Measurements from ENCODE around the gene PROZ.

The PROZ gene

GRCh38 chr13:113115363-113116205, 42.9 kb upstream of the PROZ start:
- Histone ChIP-seq H3K36me3 (ENCODE audit: control insufficient read depth, insufficient read depth, low read length) (no peaks in the 10 kb centered on the region), H3K4me3 (ENCODE audit: low read depth, low read length) (no peak overlapping the region), H3K27me3 (ENCODE audit: control insufficient read depth, insufficient read depth, low read length) (peaks cover 23% of the 10 kb centered on the region), H3K4me1 (ENCODE audit: control insufficient read depth, insufficient read depth, low read length) (no peaks in the 10 kb centered on the region), H3K9ac (ENCODE audit: low read depth, low read length) (no peak overlapping the region), H3K9me3 (ENCODE audit: control insufficient read depth, insufficient read depth, low read length) (no peaks in the 10 kb centered on the region), H3K27ac (ENCODE audit: low read depth, low read length) (no peak overlapping the region)

- no peaks in the 10 kb centered on the region for H3K4me1 ChIP-seq (ENCODE audit: control insufficient read depth, insufficient read depth, low read length)
- H3K9ac ChIP-seq (ENCODE audit: low read depth, low read length), result no peak overlapping the region
- H3K9me3 ChIP-seq (ENCODE audit: control insufficient read depth, insufficient read depth, low read length), result no peaks in the 10 kb centered on the region
- H3K4me3 ChIP-seq (ENCODE audit: low read depth, low read length), result no peak overlapping the region
- no peaks in the 10 kb centered on the region for H3K36me3 ChIP-seq (ENCODE audit: control insufficient read depth, insufficient read depth, low read length)
- H3K27ac ChIP-seq (ENCODE audit: low read depth, low read length), result no peak overlapping the region
- peaks cover 16% of the 10 kb centered on the region for H3K27me3 ChIP-seq (ENCODE audit: control insufficient read depth, insufficient read depth, low read length)
Observed at GRCh38 chr13:113116206-113116800, 42.1 kb upstream of the PROZ start.

DNA sequence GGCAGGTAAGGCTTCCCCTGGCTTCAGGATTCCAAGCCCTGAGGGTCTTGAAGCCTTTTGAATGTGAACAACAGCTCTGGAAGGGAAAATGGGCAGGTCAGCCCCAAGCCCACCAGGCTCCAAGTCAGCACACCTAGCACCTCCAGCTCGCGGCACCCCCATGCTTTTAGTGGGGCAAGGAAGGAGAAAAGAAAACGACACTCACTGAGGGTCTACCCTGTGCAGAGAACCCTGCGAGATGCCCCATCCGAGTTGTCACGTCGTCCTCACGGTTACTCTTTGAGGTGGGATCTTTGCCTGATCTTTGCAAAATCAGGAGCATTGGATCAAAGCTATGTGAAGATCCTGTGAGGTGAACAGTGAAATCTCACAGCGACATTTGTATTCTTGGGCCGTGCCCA, 41.6 kb upstream of the PROZ start:
- no peak overlapping the region for H3K27ac ChIP-seq (ENCODE audit: low read depth, low read length)
- H3K9me3 ChIP-seq (ENCODE audit: control insufficient read depth, insufficient read depth, low read length), result no peaks in the 10 kb centered on the region
- H3K4me1 ChIP-seq (ENCODE audit: control insufficient read depth, insufficient read depth, low read length), result no peaks in the 10 kb centered on the region
- no peak overlapping the region for H3K4me3 ChIP-seq (ENCODE audit: low read depth, low read length)
- H3K27me3 ChIP-seq (ENCODE audit: control insufficient read depth, insufficient read depth, low read length), result peaks cover 13% of the 10 kb centered on the region
- no peaks in the 10 kb centered on the region for H3K36me3 ChIP-seq (ENCODE audit: control insufficient read depth, insufficient read depth, low read length)
- H3K9ac ChIP-seq (ENCODE audit: low read depth, low read length), result no peak overlapping the region

GRCh38 chr13:113117335-113117872, 41.0 kb upstream of the PROZ start:
- Histone ChIP-seq H3K27me3 (ENCODE audit: control insufficient read depth, insufficient read depth, low read length) (peaks cover 12% of the 10 kb centered on the region), H3K9ac (ENCODE audit: low read depth, low read length) (no peak overlapping the region), H3K27ac (ENCODE audit: low read depth, low read length) (no peak overlapping the region), H3K4me1 (ENCODE audit: control insufficient read depth, insufficient read depth, low read length) (no peaks in the 10 kb centered on the region), H3K36me3 (ENCODE audit: control insufficient read depth, insufficient read depth, low read length) (no peaks in the 10 kb centered on the region), H3K9me3 (ENCODE audit: control insufficient read depth, insufficient read depth, low read length) (no peaks in the 10 kb centered on the region), H3K4me3 (ENCODE audit: low read depth, low read length) (no peak overlapping the region)

DNA sequence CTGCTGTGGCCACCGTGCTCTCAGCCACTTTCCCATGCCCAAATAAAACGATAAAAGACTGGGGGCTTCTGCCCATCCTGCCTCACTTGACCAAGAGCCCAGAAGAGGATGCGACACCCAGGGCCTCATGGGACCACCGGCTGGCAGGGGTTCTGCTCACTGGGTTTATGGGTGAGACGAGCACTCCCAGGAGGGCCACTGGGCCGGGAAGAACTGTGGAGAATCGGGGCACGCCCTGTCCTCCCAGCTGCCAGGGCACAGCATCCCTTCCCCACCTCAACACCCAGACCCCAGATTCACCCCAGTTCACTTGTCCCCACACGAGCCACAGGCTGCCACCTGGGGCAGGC, 40.6 kb upstream of the PROZ start:
- no peak overlapping the region for H3K9ac ChIP-seq (ENCODE audit: low read depth, low read length)
- no peaks in the 10 kb centered on the region for H3K36me3 ChIP-seq (ENCODE audit: control insufficient read depth, insufficient read depth, low read length)
- no peak overlapping the region for H3K4me3 ChIP-seq (ENCODE audit: low read depth, low read length)
- H3K27me3 ChIP-seq (ENCODE audit: control insufficient read depth, insufficient read depth, low read length), result peaks cover 11% of the 10 kb centered on the region
- H3K9me3 ChIP-seq (ENCODE audit: control insufficient read depth, insufficient read depth, low read length), result no peaks in the 10 kb centered on the region
- no peak overlapping the region for H3K27ac ChIP-seq (ENCODE audit: low read depth, low read length)
- no peaks in the 10 kb centered on the region; the same call in 1 of the 2 replicates for H3K4me1 ChIP-seq (ENCODE audit: control insufficient read depth, insufficient read depth, low read length)

- Histone ChIP-seq H3K27me3 (ENCODE audit: control insufficient read depth, insufficient read depth, low read length) (peaks cover 5% of the 10 kb centered on the region; the same call in 1 of the 2 replicates), H3K4me1 (ENCODE audit: control insufficient read depth, insufficient read depth, low read length) (no peaks in the 10 kb centered on the region; the same call in 1 of the 2 replicates), H3K9me3 (ENCODE audit: control insufficient read depth, insufficient read depth, low read length) (no peaks in the 10 kb centered on the region), H3K9ac (ENCODE audit: low read depth, low read length) (no peak overlapping the region), H3K4me3 (ENCODE audit: low read depth, low read length) (no peak overlapping the region), H3K36me3 (ENCODE audit: control insufficient read depth, insufficient read depth, low read length) (no peaks in the 10 kb centered on the region), H3K27ac (ENCODE audit: low read depth, low read length) (no peak overlapping the region)
Observed at GRCh38 chr13:113118261-113119021, 40.0 kb upstream of the PROZ start.

DNA sequence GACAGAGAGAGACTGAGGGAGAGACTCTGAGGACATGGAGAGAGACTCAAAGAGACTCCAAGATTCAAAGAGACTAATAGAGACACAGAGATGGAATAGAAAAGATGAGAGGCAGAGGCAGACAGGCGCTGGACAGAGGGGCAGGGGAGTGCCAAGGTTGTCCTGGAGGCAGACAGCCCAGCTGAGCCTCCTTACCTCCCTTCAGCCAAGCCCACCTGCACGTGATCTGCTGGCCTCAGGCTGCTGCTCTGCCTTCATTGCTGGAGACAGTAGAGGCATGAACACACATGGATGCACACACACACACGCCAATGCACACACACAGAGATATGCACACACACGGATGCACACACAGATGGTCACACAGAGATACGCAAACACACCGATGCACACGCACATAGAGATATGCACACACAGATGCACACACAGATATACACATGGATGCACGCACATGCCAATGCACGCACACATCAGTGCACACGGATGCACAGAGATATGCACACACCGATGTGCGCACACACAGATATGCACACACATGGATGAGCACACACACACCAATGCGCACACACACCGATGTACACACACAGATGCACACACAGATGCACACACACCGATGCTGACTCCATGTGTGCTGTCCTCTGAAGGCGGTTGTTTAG, 39.2 kb upstream of the PROZ start:
- no peak overlapping the region for H3K4me3 ChIP-seq (ENCODE audit: low read depth, low read length)
- H3K9me3 ChIP-seq (ENCODE audit: control insufficient read depth, insufficient read depth, low read length), result no peaks in the 10 kb centered on the region
- H3K36me3 ChIP-seq (ENCODE audit: control insufficient read depth, insufficient read depth, low read length), result no peaks in the 10 kb centered on the region
- H3K27me3 ChIP-seq (ENCODE audit: control insufficient read depth, insufficient read depth, low read length), result no peaks in the 10 kb centered on the region
- H3K9ac ChIP-seq (ENCODE audit: low read depth, low read length), result no peak overlapping the region
- no peak overlapping the region for H3K27ac ChIP-seq (ENCODE audit: low read depth, low read length)
- H3K4me1 ChIP-seq (ENCODE audit: control insufficient read depth, insufficient read depth, low read length), result no peaks in the 10 kb centered on the region; the same call in 1 of the 2 replicates

- no peaks in the 10 kb centered on the region for H3K27me3 ChIP-seq (ENCODE audit: control insufficient read depth, insufficient read depth, low read length)
- no peak overlapping the region for H3K9ac ChIP-seq (ENCODE audit: low read depth, low read length)
- H3K9me3 ChIP-seq (ENCODE audit: control insufficient read depth, insufficient read depth, low read length), result no peaks in the 10 kb centered on the region
- H3K4me3 ChIP-seq (ENCODE audit: low read depth, low read length), result no peak overlapping the region
- no peaks in the 10 kb centered on the region; the same call in 1 of the 2 replicates for H3K4me1 ChIP-seq (ENCODE audit: control insufficient read depth, insufficient read depth, low read length)
- H3K27ac ChIP-seq (ENCODE audit: low read depth, low read length), result no peak overlapping the region
- no peaks in the 10 kb centered on the region for H3K36me3 ChIP-seq (ENCODE audit: control insufficient read depth, insufficient read depth, low read length)
Observed at GRCh38 chr13:113119822-113120189, 38.6 kb upstream of the PROZ start.

DNA sequence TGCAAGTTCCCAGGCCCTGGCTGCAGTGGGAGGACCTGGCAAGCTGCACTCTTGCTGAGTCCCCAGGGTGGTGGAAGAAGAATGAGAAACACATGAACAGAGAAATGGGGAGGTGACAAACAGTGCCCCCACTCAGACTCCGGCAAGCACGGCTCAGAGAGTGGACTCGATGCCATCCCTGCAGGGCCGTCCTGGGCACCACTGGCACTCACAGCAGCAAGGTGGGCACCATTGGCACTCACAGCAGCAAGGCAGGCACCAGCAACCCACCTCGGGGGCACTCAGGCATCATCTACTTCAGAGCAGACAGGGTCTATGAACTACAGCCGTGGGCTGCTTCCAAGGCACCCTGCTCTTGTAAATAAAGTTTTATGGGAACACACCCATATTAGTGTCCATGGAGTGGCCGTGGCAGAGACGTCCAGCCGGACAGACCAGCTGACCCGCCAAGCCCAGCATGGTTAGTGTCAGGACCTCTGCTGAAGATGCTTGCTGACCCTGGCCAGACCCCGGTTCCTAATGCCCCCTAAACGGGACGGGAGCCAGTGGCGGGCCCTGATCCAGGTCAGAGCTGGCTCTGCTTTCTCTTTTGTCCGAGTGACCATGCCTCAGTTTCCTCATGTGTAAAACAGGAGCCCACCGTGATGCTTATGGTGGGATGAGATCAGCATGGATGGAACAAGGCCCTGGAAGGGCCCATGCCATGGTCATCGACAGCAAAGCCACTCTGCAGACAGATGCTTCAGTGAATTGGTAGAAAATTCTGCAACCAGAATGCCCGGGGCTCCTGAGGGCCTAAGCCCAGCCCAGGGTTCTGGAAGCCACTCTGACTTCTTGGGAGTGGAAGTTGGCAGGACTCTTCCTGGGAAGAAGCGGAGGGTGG, 37.9 kb upstream of the PROZ start:
- H3K9me3 ChIP-seq (ENCODE audit: control insufficient read depth, insufficient read depth, low read length), result no peaks in the 10 kb centered on the region
- H3K36me3 ChIP-seq (ENCODE audit: control insufficient read depth, insufficient read depth, low read length), result no peaks in the 10 kb centered on the region
- H3K27me3 ChIP-seq (ENCODE audit: control insufficient read depth, insufficient read depth, low read length), result no peaks in the 10 kb centered on the region
- no peak overlapping the region for H3K27ac ChIP-seq (ENCODE audit: low read depth, low read length)
- no peak overlapping the region for H3K9ac ChIP-seq (ENCODE audit: low read depth, low read length)
- no peaks in the 10 kb centered on the region; the same call in 1 of the 2 replicates for H3K4me1 ChIP-seq (ENCODE audit: control insufficient read depth, insufficient read depth, low read length)
- no peak overlapping the region for H3K4me3 ChIP-seq (ENCODE audit: low read depth, low read length)
